BLaER1 (cell line): ENCODE data around the gene SLC6A5.
A peak's percentile ranks its signal among the peaks of the same experiment; 100 is the strongest.

Source experiments
- H3K27ac ChIP-seq: shearing (Covaris generic); formaldehyde crosslinking; 2 replicates; pipeline ENCODE4 v1.8.1; 2022
- H3K27me3 ChIP-seq: shearing (Covaris generic); formaldehyde crosslinking; 2 replicates; pipeline ENCODE4 v1.8.1; 2022
- H3K36me3 ChIP-seq: shearing (Covaris generic); formaldehyde crosslinking; 2 replicates; pipeline ENCODE4 v1.8.1; 2022
- H3K4me1 ChIP-seq: shearing (Covaris generic); formaldehyde crosslinking; 2 replicates; pipeline ENCODE4 v1.8.1; 2022
- H3K4me2 ChIP-seq: shearing (Covaris generic); formaldehyde crosslinking; 2 replicates; pipeline ENCODE4 v1.8.1; 2022
- H3K4me3 ChIP-seq: shearing (Covaris generic); formaldehyde crosslinking; 2 replicates; pipeline ENCODE4 v1.8.1; 2022
- H3K9ac ChIP-seq: shearing (Covaris generic); formaldehyde crosslinking; 2 replicates; pipeline ENCODE4 v1.8.1; 2022
- H3K9me3 ChIP-seq: shearing (Covaris generic); formaldehyde crosslinking; 2 replicates; pipeline ENCODE4 v1.8.1; 2022
- H4K20me1 ChIP-seq: shearing (Covaris generic); formaldehyde crosslinking; 2 replicates; pipeline ENCODE4 v1.8.1; 2022
- Cebpa-rat ChIP-seq: shearing (Covaris generic); IDR thresholded peaks from 2 replicates; pipeline ENCODE4 v1.8.1; 2022

Gene SLC6A5

GRCh38 chr11:20638074-20638473 is 38.7 kb downstream of the SLC6A5 start:
- Histone ChIP-seq H3K9me3 (peaks cover 9% of the 10 kb centered on the region), H3K9ac (no peak overlapping the region), H3K27ac (no peak overlapping the region), H4K20me1 (no peaks in the 10 kb centered on the region), H3K36me3 (no peaks in the 10 kb centered on the region), H3K4me3 (no peak overlapping the region), H3K4me2 (no peak overlapping the region), H3K27me3 (no peaks in the 10 kb centered on the region), H3K4me1 (peaks cover 5% of the 10 kb centered on the region; the same call in 1 of the 2 replicates)
- TF ChIP-seq Cebpa-rat = no peak

GRCh38 chr11:20639688-20640087 is 40.3 kb downstream of the SLC6A5 start:
- H3K4me3 ChIP-seq = no peak overlapping the region
- no peak overlapping the region for H3K4me2 ChIP-seq
- H3K27ac ChIP-seq = no peak overlapping the region
- TF ChIP-seq Cebpa-rat = no peak
- H3K9me3 ChIP-seq = peaks cover 9% of the 10 kb centered on the region
- H3K4me1 ChIP-seq = peaks cover 5% of the 10 kb centered on the region; the same call in 1 of the 2 replicates
- no peaks in the 10 kb centered on the region for H3K36me3 ChIP-seq
- H4K20me1 ChIP-seq = no peaks in the 10 kb centered on the region
- no peaks in the 10 kb centered on the region for H3K27me3 ChIP-seq
- H3K9ac ChIP-seq = no peak overlapping the region

GRCh38 chr11:20640401-20640800 is 41.0 kb downstream of the SLC6A5 start:
- Histone ChIP-seq H4K20me1 (no peaks in the 10 kb centered on the region), H3K4me3 (no peak overlapping the region), H3K9ac (no peak overlapping the region), H3K27me3 (no peaks in the 10 kb centered on the region), H3K9me3 (peaks cover 9% of the 10 kb centered on the region), H3K4me1 (peaks cover 5% of the 10 kb centered on the region; the same call in 1 of the 2 replicates), H3K36me3 (no peaks in the 10 kb centered on the region), H3K4me2 (no peak overlapping the region), H3K27ac (no peak overlapping the region)
- TF ChIP-seq Cebpa-rat = no peak

GRCh38 chr11:20644360-20644759 is 45.0 kb downstream of the SLC6A5 start:
- no peak for TF ChIP-seq Cebpa-rat
- no peak overlapping the region for H3K27ac ChIP-seq
- no peaks in the 10 kb centered on the region for H4K20me1 ChIP-seq

GRCh38 chr11:20647976-20648565 is 48.7 kb downstream of the SLC6A5 start:
- Histone ChIP-seq H3K27ac (no peak overlapping the region), H3K9ac (no peak overlapping the region), H3K4me1 (peaks cover 18% of the 10 kb centered on the region), H3K36me3 (no peaks in the 10 kb centered on the region), H3K4me2 (no peak overlapping the region), H3K27me3 (no peaks in the 10 kb centered on the region), H3K4me3 (no peak overlapping the region), H4K20me1 (no peaks in the 10 kb centered on the region), H3K9me3 (no peaks in the 10 kb centered on the region)
- no peak for TF ChIP-seq Cebpa-rat

More at GRCh38 chr11:20644360-20644759, 45.0 kb downstream of the SLC6A5 start:
- no peak overlapping the region for H3K4me3 ChIP-seq
- no peak overlapping the region for H3K9ac ChIP-seq
- H3K27me3 ChIP-seq = no peaks in the 10 kb centered on the region
- H3K4me2 ChIP-seq = no peak overlapping the region
- no peaks in the 10 kb centered on the region for H3K36me3 ChIP-seq
- peaks cover 9% of the 10 kb centered on the region for H3K9me3 ChIP-seq
- H3K4me1 ChIP-seq = no peaks in the 10 kb centered on the region; the same call in 1 of the 2 replicates

- H3K4me2 ChIP-seq = peak overlapping the region; percentile 74
- peaks cover 60% of the 10 kb centered on the region for H3K4me1 ChIP-seq
- no peak overlapping the region for H3K9ac ChIP-seq
- TF ChIP-seq Cebpa-rat = no peak
- no peaks in the 10 kb centered on the region for H3K27me3 ChIP-seq
- H3K36me3 ChIP-seq = no peaks in the 10 kb centered on the region
- no peaks in the 10 kb centered on the region for H3K9me3 ChIP-seq
- H4K20me1 ChIP-seq = no peaks in the 10 kb centered on the region
- peak overlapping the region; percentile 44; the same call in 1 of the 2 replicates for H3K27ac ChIP-seq
- no peak overlapping the region for H3K4me3 ChIP-seq
Measured at GRCh38 chr11:20652150-20652806, 52.9 kb downstream of the SLC6A5 start.

- Histone ChIP-seq H3K36me3 (no peaks in the 10 kb centered on the region), H3K4me1 (peaks cover 71% of the 10 kb centered on the region), H3K9ac (no peak overlapping the region), H3K27me3 (no peaks in the 10 kb centered on the region), H3K4me3 (peak overlapping the region; percentile 7; the same call in 1 of the 2 replicates), H3K4me2 (peak overlapping the region; percentile 74), H3K9me3 (no peaks in the 10 kb centered on the region), H4K20me1 (no peaks in the 10 kb centered on the region), H3K27ac (peak overlapping the region; percentile 54; the same call in 1 of the 2 replicates)
- TF ChIP-seq Cebpa-rat = no peak
Measured at GRCh38 chr11:20654038-20654437, 54.6 kb downstream of the SLC6A5 start.

GRCh38 chr11:20656901-20657300 is 57.5 kb downstream of the SLC6A5 start:
- H4K20me1 ChIP-seq = no peaks in the 10 kb centered on the region
- no peaks in the 10 kb centered on the region for H3K36me3 ChIP-seq
- peak overlapping the region; percentile 55 for H3K4me2 ChIP-seq
- no peak overlapping the region for H3K27ac ChIP-seq
- no peak overlapping the region for H3K4me3 ChIP-seq
- H3K27me3 ChIP-seq = no peaks in the 10 kb centered on the region
- peaks cover 90% of the 10 kb centered on the region for H3K4me1 ChIP-seq
- peaks cover 2% of the 10 kb centered on the region for H3K9me3 ChIP-seq
- no peak overlapping the region for H3K9ac ChIP-seq
- TF ChIP-seq Cebpa-rat = no peak

GRCh38 chr11:20658135-20658534 is 58.7 kb downstream of the SLC6A5 start:
- Histone ChIP-seq H3K27ac (no peak overlapping the region), H3K4me1 (peaks cover 78% of the 10 kb centered on the region), H4K20me1 (no peaks in the 10 kb centered on the region), H3K4me2 (peak overlapping the region; percentile 36; the same call in 1 of the 2 replicates), H3K9me3 (peaks cover 9% of the 10 kb centered on the region), H3K27me3 (no peaks in the 10 kb centered on the region), H3K9ac (no peak overlapping the region), H3K36me3 (no peaks in the 10 kb centered on the region), H3K4me3 (no peak overlapping the region)
- TF ChIP-seq Cebpa-rat = no peak

- TF ChIP-seq Cebpa-rat = no peak
- H3K4me1 ChIP-seq = peaks cover 45% of the 10 kb centered on the region
- no peak overlapping the region for H3K9ac ChIP-seq
Measured at GRCh38 chr11:20661445-20661844, 62.0 kb downstream of the SLC6A5 start.

More at GRCh38 chr11:20661445-20661844, 62.0 kb downstream of the SLC6A5 start:
- Histone ChIP-seq H4K20me1 (no peaks in the 10 kb centered on the region), H3K36me3 (no peaks in the 10 kb centered on the region), H3K4me2 (peak overlapping the region; percentile 58), H3K4me3 (no peak overlapping the region), H3K27ac (no peak overlapping the region), H3K27me3 (no peaks in the 10 kb centered on the region), H3K9me3 (peaks cover 9% of the 10 kb centered on the region)
